AG09309 (cell line): Measurements from ENCODE around the gene ITGB5.

Experiments used
- DNase-seq: peaks from one replicate; pipeline ENCODE4 v3.0.0-alpha.2; 2010; ENCODE audit warnings: low read depth
- H3K4me3 ChIP-seq: 2 replicates; pipeline ENCODE4 v1.5.1; 2011; ENCODE audit warnings: mild to moderate bottlenecking, low read depth, low read length, moderate library complexity; ENCODE audit not compliant: control insufficient read depth
- TF ChIP-seq, protein P1 (sequence below): IDR thresholded peaks from 2 replicates; pipeline ENCODE4 v1.5.1; 2011; ENCODE audit warnings: mild to moderate bottlenecking, low read depth, low read length, inconsistent platforms; ENCODE audit not compliant: insufficient read depth, control insufficient read depth; ENCODE audit errors: missing control alignments

The ITGB5 gene

DNA sequence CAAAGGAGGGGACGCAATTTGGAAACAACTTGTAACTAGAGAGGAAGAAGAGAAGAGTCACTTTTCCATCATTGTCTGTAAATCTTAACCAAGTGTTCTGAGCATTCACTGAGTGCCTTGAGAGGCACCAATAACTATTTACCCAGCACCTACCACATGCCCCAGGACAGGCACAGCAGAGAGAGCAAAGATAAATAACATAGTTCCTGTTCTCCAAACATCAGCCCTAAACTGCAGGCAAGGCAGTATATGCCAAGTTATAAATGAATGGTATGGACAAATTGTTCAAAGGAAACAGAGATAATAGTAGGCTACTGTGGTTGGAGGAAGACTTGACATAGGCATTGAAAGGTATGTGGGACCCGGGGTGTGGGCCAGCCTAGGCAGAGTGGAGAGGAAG is 45.6 kb downstream of the ITGB5 start:
- TF ChIP-seq, protein P1, sequence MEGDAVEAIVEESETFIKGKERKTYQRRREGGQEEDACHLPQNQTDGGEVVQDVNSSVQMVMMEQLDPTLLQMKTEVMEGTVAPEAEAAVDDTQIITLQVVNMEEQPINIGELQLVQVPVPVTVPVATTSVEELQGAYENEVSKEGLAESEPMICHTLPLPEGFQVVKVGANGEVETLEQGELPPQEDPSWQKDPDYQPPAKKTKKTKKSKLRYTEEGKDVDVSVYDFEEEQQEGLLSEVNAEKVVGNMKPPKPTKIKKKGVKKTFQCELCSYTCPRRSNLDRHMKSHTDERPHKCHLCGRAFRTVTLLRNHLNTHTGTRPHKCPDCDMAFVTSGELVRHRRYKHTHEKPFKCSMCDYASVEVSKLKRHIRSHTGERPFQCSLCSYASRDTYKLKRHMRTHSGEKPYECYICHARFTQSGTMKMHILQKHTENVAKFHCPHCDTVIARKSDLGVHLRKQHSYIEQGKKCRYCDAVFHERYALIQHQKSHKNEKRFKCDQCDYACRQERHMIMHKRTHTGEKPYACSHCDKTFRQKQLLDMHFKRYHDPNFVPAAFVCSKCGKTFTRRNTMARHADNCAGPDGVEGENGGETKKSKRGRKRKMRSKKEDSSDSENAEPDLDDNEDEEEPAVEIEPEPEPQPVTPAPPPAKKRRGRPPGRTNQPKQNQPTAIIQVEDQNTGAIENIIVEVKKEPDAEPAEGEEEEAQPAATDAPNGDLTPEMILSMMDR = no peak
- DNase-seq = no peak
- no peak overlapping the region for H3K4me3 ChIP-seq

DNA sequence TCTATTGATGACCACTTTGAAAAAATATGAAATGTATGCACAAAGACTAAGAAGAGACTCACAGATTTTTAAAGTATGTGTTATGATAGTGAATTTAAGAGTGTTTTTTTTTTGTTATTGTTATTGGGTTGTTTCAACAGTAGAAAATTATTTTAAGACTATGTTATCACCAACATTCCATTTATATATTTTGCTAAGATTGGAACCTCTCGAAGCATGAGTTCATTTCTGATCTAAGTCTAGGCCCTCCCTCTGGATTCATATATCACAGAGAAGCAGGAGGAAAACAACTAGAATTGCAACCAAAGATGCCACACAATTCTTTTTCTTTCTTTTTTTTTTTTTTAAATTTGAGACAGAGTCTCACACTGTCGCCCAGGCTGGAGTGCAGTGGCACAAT is 46.8 kb downstream of the ITGB5 start:
- DNase-seq = no peak
- no peak overlapping the region for H3K4me3 ChIP-seq
- TF ChIP-seq, protein P1 = no peak

DNA sequence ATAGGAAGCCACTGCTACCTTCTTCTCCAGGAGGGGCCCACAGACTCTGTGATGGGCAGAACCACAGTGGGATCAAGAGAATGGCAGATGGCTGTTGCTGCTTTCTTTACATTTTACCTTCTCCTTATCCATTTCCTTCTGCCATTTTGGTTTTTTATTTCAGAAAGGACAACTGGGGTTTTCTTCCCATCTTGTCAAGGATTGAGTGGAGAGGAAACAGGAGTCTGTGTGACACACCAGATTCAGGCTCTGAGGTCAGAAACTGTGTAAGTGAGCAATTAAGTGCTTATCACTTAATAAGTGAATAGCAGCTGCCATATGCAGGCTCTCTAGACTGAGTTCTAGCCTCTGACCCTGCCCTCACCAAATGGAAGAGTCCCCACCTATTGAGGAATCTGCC is 47.3 kb downstream of the ITGB5 start:
- TF ChIP-seq, protein P1 = no peak
- H3K4me3 ChIP-seq = no peak overlapping the region
- DNase-seq = no peak

DNA sequence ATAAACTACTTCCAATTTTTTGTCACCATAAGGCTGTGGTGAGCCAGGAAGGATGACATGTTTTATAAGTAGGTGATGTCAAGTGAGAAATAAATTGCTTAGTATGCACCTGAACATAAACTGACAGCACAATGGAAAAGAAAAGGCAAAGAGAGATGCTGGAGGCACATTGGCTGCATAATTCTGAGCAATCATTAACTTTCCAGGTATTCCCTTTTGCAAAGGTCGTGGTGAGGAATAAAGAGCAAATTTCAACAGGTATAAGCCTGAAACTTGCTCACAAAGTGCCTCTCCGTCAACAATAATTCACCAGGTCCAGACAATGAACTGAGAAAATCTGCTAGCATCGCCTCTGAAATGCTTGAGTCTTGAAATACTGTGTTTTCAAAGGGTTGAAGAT is 48.2 kb downstream of the ITGB5 start:
- TF ChIP-seq, protein P1 = no peak
- DNase-seq = no peak
- no peak overlapping the region for H3K4me3 ChIP-seq

DNA sequence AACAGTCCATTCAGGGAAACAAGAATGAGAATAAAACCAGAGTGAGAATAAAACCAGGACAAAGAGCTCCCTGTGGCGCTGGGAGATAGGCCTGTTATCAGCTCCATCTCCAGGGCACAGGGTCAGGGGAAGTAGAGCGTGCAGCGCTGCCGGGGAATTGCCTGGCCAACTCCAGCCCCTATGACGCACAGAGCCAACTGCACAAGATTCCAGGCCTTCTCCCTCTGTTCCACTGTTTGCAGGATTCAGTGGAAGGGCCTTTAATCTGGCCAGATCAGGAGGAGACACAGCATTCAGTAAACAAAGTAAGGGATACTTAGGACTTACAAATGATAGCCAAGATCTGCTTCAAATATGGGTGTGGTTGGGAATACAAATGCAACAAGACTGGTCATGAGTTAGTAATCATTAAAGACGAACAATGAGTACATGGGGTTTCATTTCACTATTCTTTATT is 49.4 kb downstream of the ITGB5 start:
- DNase-seq = no peak
- H3K4me3 ChIP-seq = no peak overlapping the region
- TF ChIP-seq, protein P1 = no peak

DNA sequence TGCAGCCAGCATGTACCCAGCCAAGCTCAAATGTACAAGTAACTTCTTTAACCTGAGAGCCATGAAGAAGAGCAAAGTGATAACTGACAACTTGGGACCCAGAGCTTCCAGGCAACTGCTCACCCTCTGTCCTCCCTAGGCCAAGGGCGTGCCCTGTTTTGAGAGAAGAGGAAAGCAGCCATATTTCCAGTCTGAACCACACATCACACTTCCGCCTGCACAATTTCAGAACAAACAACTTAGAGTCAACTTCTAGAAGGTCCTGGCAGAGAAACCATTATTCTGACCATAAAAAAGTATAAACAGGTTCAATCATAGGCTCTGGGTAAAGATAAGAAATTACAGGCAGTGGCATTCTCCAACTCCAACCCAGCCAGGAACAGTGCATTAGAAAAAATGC is 50.1 kb downstream of the ITGB5 start:
- no peak for DNase-seq
- no peak overlapping the region for H3K4me3 ChIP-seq
- TF ChIP-seq, protein P1 = no peak

DNA sequence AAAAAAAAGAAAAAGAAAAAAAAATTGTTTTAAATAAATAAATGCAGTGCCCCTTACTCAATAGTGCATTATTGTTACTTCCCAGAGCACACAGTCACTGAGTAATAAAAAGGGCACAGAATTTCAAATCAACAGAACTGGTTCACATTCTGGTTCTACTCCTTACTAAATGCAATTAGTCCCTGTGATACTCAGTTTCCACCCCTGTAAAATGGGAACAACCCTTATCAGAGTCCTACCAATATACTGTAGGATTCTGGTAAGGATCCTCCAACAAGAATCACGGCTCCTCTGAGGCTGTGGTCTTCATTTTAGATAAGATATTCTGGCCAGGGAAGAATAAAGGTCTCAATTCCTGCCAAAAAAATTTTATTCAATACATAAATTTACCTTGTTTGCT is 50.7 kb downstream of the ITGB5 start:
- DNase-seq = no peak
- H3K4me3 ChIP-seq = no peak overlapping the region
- TF ChIP-seq, protein P1 = no peak
